B cell (primary cell): ENCODE data around the gene SRRM1.
"Not testable (repeated sequence)": the region's sequence is repeated elsewhere in the genome, so short reads cannot be mapped to it uniquely, and the experiment has no call there.

Experiments
- EZH2 ChIP-seq: IDR thresholded peaks from 2 replicates; pipeline ENCODE4 v1.6.1; 2012; ENCODE audit warnings: borderline replicate concordance, low read depth, mild to moderate bottlenecking, moderate library complexity, low read length; ENCODE audit not compliant: insufficient read depth, poor library complexity, severe bottlenecking
- TF ChIP-seq, protein P1 (sequence below): fragments of 200-600 bp; IDR thresholded peaks from one replicate; pipeline ENCODE4 v1.8.0; 2022; ENCODE audit warnings: antibody characterized with exemption, mild to moderate bottlenecking

DNA sequence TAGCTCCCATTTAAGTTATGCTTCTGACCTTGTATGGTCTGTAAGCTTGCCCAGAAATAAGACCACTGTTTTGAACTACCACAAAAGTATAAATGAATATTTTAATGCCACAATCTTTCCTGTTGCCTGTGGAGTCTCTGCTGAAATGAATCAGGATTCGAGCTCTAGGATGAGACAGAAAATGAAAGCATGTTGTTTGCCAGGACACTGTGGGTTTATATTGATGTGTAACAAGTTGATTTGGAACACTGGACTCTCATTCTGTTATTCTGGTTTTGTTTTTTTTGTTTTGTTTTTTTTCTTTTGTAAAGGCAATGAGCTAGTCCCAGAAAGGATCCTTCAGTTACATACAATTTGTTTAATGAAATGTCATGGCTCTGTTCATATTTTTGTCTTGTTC lies 29.6 kb downstream of the SRRM1 start:
- TF ChIP-seq EZH2 = not testable (repeated sequence)
- TF ChIP-seq, protein P1, sequence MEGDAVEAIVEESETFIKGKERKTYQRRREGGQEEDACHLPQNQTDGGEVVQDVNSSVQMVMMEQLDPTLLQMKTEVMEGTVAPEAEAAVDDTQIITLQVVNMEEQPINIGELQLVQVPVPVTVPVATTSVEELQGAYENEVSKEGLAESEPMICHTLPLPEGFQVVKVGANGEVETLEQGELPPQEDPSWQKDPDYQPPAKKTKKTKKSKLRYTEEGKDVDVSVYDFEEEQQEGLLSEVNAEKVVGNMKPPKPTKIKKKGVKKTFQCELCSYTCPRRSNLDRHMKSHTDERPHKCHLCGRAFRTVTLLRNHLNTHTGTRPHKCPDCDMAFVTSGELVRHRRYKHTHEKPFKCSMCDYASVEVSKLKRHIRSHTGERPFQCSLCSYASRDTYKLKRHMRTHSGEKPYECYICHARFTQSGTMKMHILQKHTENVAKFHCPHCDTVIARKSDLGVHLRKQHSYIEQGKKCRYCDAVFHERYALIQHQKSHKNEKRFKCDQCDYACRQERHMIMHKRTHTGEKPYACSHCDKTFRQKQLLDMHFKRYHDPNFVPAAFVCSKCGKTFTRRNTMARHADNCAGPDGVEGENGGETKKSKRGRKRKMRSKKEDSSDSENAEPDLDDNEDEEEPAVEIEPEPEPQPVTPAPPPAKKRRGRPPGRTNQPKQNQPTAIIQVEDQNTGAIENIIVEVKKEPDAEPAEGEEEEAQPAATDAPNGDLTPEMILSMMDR = not testable (repeated sequence)
